ENCODE data around the gene PLAGL2. TPM values are rescaled to one million over a fixed set of nuclear protein-coding genes. Genes with fewer than 3 reads are reported as not detected.

The PLAGL2 gene
- total RNA-seq, 1 experiment from 2014 or later, result 96.1 TPM

GRCh38 chr20:32142991-32143390 lies 64.6 kb downstream of the PLAGL2 start:
- no peaks in the 10 kb centered on the region for H3K27me3 Mint-ChIP-seq (ENCODE audit: insufficient read depth, unreplicated experiment)
- BruUV-seq (replicated peaks), result no TSS peak
- POLR2A ChIA-PET, result no interaction called here

More at GRCh38 chr20:32142991-32143390, 64.6 kb downstream of the PLAGL2 start:
- H3K4me1 Mint-ChIP-seq (ENCODE audit: low read depth, unreplicated experiment), result no peaks in the 10 kb centered on the region
- Histone ChIP-seq H3K4me3 (ENCODE audit: low read depth, low read length) (no peak overlapping the region), H3K4me1 (no peaks in the 10 kb centered on the region), H3K36me3 (ENCODE audit: control insufficient read depth, insufficient read depth, low read length) (peaks cover 13% of the 10 kb centered on the region), H3K9me3 (no peaks in the 10 kb centered on the region), H3K27me3 (replicated peaks; ENCODE audit: control insufficient read depth, insufficient read depth, low read length) (no peaks in the 10 kb centered on the region)
- H3K4me3 Mint-ChIP-seq (ENCODE audit: unreplicated experiment), result no peak overlapping the region
- H3K27ac Mint-ChIP-seq (ENCODE audit: unreplicated experiment), result no peak overlapping the region
- DNase-seq, result peak in 1 of 2 experiments; percentile 35
- peaks cover 92% of the 10 kb centered on the region for H3K36me3 Mint-ChIP-seq (ENCODE audit: insufficient read depth, unreplicated experiment)
- no peak for TF ChIP-seq CTCF (IDR thresholded peaks at IDR 0.05; ENCODE audit: insufficient read depth in 1 of 2, low read depth in 1 of 2, low read length in 1 of 2, severe bottlenecking in 1 of 2, unreplicated experiment in 1 of 2)
- CTCF ChIA-PET, result interaction anchor here (0.7 kb wide), 1 partner anchor 18 kb away, joined by 3 read pairs; no protein-coding TSS in a partner anchor
- no peaks in the 10 kb centered on the region for H3K9me3 Mint-ChIP-seq (ENCODE audit: unreplicated experiment)
- intact Hi-C loops (cut with micrococcal nuclease; ENCODE audit: unreplicated experiment), result no loop called here

Other genes starting within 250 kb of the PLAGL2 start
- gene XKR7, start 239.6 kb downstream of the PLAGL2 start, total RNA-seq (2022), result not detected in 2 replicates
- 0.16 and 0.32 TPM in 2 replicates for gene CCM2L, start 197.3 kb downstream of the PLAGL2 start, total RNA-seq (2022)
- not detected in 2 replicates for gene HCK, start 155.5 kb downstream of the PLAGL2 start, total RNA-seq (2022)
- 130 and 138 TPM in 2 replicates for gene TM9SF4, start 98.0 kb downstream of the PLAGL2 start, total RNA-seq (2022)
- gene POFUT1, start 137 bp upstream of the PLAGL2 start, total RNA-seq (2022), result 148 and 158 TPM in 2 replicates
- 49.0 and 50.0 TPM in 2 replicates for gene KIF3B, start 69.9 kb upstream of the PLAGL2 start, total RNA-seq (2022)
- 226 and 233 TPM in 2 replicates for gene ASXL1, start 150.6 kb upstream of the PLAGL2 start, total RNA-seq (2022)